HUES48 (cell line): ENCODE data around the gene TACR3.
A peak's percentile ranks its signal among the peaks of the same experiment; 100 is the strongest.
"Not testable (repeated sequence)": the region's sequence is repeated elsewhere in the genome, so short reads cannot be mapped to it uniquely, and the experiment has no call there.

ENCODE experiments used
- H3K27ac ChIP-seq: one replicate; pipeline ENCODE4 v1.7.0; 2013; ENCODE audit warnings: low read depth, low read length, inconsistent platforms
- H3K27me3 ChIP-seq: 2 replicates; pipeline ENCODE4 v1.6.1; 2013; ENCODE audit warnings: mild to moderate bottlenecking, low read length; ENCODE audit not compliant: control insufficient read depth, insufficient read depth
- H3K36me3 ChIP-seq: 2 replicates; pipeline ENCODE4 v1.6.1; 2013; ENCODE audit warnings: low read length; ENCODE audit not compliant: control insufficient read depth, insufficient read depth
- H3K4me1 ChIP-seq: 2 replicates; pipeline ENCODE4 v1.6.1; 2013; ENCODE audit warnings: mild to moderate bottlenecking, low read length; ENCODE audit not compliant: control insufficient read depth, insufficient read depth
- H3K4me3 ChIP-seq: 2 replicates; pipeline ENCODE4 v1.5.1; 2013; ENCODE audit warnings: mild to moderate bottlenecking, low read depth, low read length
- H3K9ac ChIP-seq: 2 replicates; pipeline ENCODE4 v1.6.1; 2013; ENCODE audit warnings: mild to moderate bottlenecking, low read depth, low read length, moderate library complexity
- H3K9me3 ChIP-seq: 2 replicates; pipeline ENCODE4 v1.6.1; 2013; ENCODE audit warnings: low read length; ENCODE audit not compliant: control insufficient read depth, insufficient read depth

The TACR3 gene, protein sequence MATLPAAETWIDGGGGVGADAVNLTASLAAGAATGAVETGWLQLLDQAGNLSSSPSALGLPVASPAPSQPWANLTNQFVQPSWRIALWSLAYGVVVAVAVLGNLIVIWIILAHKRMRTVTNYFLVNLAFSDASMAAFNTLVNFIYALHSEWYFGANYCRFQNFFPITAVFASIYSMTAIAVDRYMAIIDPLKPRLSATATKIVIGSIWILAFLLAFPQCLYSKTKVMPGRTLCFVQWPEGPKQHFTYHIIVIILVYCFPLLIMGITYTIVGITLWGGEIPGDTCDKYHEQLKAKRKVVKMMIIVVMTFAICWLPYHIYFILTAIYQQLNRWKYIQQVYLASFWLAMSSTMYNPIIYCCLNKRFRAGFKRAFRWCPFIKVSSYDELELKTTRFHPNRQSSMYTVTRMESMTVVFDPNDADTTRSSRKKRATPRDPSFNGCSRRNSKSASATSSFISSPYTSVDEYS

DNA sequence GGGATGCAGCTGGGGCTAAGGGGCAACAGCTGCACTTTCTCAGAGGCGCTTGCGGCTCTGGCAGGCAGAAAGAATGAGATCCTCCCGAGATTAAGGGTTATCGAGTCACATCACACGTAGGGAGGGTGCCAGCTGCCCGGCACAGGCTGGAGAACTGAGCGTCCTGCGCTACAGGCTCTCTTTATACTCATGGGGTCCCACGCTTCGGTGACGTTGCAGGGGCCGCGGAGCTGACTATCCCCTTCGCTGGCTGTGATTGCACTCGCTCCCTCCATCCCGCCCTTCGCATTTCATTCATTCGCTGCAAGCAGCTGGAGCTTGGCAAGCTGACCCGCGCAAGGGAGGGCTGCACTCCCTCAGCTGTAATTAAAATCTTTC lies at the start of gene TACR3:
TSS of gene TACR3 (minus strand) at position 156 of the 378 bp plus-strand sequence. CDS start 310 bp downstream, outside the sequence.
- H3K4me3 ChIP-seq = peak within 1 kb of the TSS; percentile 76
- no peak within 1 kb of the TSS for H3K27ac ChIP-seq
- H3K9ac ChIP-seq = peak within 1 kb of the TSS; percentile 52
- H3K4me1 ChIP-seq = 0 out of 2 replicates have a peak, but pooled peaks cover 3% of the 10 kb centered on the region
- H3K27me3 ChIP-seq = peaks cover 39% of the 10 kb centered on the region
- H3K36me3 ChIP-seq = no peaks in the 10 kb centered on the region
- no peaks in the 10 kb centered on the region for H3K9me3 ChIP-seq

DNA sequence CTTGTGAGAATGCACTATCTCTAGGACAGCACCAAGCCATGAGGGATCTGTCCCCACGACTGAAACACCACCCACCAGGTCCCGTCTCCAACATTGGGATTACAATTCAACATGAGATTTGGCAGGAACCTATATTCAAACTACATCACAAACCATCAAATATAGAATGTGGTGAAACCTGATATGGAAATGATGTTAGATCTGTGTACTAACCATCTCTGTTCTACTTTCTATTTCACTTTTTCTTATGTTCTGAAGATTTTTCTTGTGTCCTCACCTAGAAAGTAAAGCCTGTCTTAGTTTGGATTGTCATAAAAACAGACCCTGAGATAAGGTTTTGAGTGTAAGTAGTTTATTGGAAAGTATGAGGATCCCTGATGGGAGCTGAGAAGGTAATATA lies 37.8 kb upstream of the TACR3 start:
- Histone ChIP-seq H3K9ac (no peak overlapping the region), H3K4me3 (no peak overlapping the region), H3K27me3 (no peaks in the 10 kb centered on the region), H3K9me3 (no peaks in the 10 kb centered on the region), H3K36me3 (no peaks in the 10 kb centered on the region), H3K4me1 (no peaks in the 10 kb centered on the region), H3K27ac (no peak overlapping the region)

DNA sequence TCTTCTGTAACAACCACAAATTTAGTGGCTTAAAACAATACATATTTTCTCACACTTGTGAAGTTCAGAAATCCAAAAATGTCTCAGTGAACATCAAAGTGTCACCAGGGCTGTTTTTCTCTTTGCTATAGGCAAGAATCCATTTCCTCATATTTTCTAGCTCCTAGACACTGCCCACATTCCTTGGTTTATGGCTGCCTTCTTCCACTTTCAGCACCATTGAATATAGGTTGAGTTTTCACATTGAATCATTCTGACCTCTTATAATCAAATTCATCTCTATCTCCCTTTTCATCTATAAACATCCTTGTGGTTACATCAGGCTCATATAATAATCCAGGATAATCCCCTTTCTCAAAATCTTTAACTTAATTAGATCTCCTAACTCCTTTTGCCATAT lies 37.0 kb upstream of the TACR3 start:
- Histone ChIP-seq H3K9ac (no peak overlapping the region), H3K9me3 (no peaks in the 10 kb centered on the region), H3K4me3 (no peak overlapping the region), H3K27me3 (no peaks in the 10 kb centered on the region), H3K27ac (no peak overlapping the region), H3K4me1 (no peaks in the 10 kb centered on the region), H3K36me3 (no peaks in the 10 kb centered on the region)

DNA sequence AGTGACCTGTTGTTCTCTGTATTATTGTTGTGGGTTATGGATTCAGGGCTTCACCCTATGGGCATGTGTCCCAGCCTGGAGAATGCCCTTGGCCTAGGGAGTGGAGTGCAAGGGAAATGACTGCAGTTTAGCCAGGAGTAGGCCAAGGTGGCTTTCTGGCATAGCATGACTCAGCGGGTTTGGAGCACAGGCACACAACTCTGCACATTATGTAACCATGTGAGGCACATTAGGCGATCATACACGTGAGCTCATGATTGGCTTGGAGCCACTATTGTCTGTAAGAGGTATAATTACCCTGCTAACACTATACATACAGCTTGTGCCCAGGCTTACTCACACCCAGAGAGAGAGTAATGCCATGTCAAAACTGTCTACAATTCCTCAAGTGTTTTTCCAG lies 35.1 kb upstream of the TACR3 start:
- Histone ChIP-seq H3K4me1 (no peaks in the 10 kb centered on the region), H3K27ac (no peak overlapping the region), H3K9ac (no peak overlapping the region), H3K36me3 (no peaks in the 10 kb centered on the region), H3K4me3 (no peak overlapping the region), H3K9me3 (no peaks in the 10 kb centered on the region), H3K27me3 (no peaks in the 10 kb centered on the region)

DNA sequence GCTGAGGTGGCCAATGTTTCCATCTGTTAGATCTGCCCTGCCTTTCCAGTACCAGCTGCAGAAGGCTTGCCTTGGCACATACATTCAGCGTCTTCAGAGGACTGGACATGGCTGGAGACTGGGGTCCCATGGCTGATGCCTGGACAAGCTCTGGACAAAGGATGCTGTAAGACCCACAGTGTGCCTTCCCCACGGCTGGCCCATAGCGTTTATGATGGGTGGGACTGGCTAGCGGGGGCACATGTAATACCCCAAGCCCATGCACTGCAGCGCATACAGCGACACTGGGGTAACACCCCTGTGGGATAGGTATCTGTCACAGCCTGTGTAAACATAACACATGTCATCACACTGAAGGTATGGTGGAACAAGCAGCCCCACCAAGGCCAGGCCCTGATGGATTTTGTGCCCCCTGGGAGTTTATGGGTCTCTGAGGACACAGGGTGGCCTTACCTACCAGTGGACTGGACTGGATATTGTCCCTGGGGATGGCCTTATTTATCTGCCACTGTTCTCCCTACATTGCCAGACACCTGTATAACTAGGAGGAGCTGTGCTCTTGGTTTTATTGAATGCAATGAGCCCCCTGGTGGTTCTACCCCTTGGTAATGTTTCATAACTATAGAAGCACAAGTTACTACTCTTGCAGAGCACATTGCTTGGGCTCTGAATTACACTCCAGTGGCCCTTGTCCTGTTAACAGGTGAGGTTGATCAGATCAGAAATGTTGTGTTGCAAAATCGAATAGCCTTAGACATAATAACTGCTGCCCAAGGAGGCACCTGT lies 34.3 kb upstream of the TACR3 start:
- H3K9ac ChIP-seq = no peak overlapping the region
- H3K4me1 ChIP-seq = no peaks in the 10 kb centered on the region
- no peak overlapping the region for H3K27ac ChIP-seq
- no peaks in the 10 kb centered on the region for H3K9me3 ChIP-seq
- no peaks in the 10 kb centered on the region for H3K36me3 ChIP-seq
- H3K4me3 ChIP-seq = no peak overlapping the region
- H3K27me3 ChIP-seq = no peaks in the 10 kb centered on the region

DNA sequence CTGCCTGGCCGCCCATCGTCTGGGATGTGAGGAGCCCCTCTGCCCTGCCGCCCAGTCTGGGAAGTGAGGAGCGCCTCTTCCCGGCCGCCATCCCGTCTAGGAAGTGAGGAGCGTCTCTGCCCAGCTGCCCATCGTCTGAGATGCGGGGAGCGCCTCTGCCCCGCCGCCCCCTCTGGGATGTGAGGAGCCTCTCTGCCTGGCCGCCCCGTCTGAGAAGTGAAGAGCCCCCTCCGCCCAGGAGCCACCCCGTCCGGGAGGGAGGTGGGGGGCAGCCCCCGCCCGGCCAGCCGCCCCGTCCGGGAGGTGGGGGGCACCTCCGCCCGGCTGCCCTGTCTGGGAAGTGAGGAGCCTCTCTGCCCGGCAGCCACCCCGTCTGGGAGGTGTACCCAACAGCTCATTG lies 3.4 kb upstream of the TACR3 start:
- not testable (repeated sequence) for H3K27ac ChIP-seq, H3K4me3 ChIP-seq, H3K9me3 ChIP-seq, H3K4me1 ChIP-seq, H3K9ac ChIP-seq, H3K36me3 ChIP-seq
- H3K27me3 ChIP-seq = peaks cover 32% of the 10 kb centered on the region

DNA sequence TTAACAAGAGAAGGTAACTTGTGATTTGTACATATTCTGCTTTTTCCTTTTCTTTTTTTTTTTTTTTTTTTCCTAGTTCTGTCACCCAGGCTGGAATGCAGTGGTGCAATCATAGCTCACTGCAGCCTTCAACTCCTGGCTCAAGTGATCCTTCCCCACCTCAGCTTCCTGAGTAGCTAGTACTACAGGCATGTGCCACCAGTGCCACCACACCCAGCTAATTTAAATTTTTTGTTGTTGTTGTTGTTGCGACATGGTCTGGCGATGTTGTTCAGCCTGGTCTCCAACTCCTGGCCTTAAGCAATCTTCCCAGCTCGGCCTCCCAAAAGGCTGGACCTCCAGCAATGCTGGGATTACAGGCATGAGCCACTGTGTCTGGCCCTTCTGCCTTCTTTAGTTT lies 1.5 kb upstream of the TACR3 start:
- no peak overlapping the region for H3K4me3 ChIP-seq
- H3K9ac ChIP-seq = no peak overlapping the region
- H3K27me3 ChIP-seq = peaks cover 39% of the 10 kb centered on the region
- no peaks in the 10 kb centered on the region for H3K36me3 ChIP-seq
- H3K9me3 ChIP-seq = no peaks in the 10 kb centered on the region
- no peak overlapping the region for H3K27ac ChIP-seq
- H3K4me1 ChIP-seq = 0 out of 2 replicates have a peak, but pooled peaks cover 3% of the 10 kb centered on the region

DNA sequence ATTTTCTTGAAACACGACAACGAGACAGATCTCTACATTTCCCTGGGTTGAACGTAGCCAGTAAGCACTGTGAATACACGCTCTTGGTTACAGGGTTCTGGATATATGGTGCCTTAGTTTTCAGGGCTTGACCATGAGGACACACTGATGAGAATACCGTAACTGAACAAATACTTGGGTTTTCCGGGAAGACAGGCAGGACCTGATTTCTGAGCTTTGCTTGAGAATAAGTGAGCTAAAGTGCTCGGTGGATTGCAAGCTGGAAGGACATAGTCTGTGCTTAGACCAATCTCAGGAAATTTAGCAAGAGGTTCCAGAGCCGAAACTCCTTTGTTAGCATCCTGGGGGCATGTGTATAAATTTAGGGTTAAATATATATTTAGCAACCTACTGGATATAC lies 876 bp upstream of the TACR3 start:
- Histone ChIP-seq H3K4me3 (peak overlapping the region; percentile 76), H3K27me3 (peaks cover 39% of the 10 kb centered on the region), H3K36me3 (no peaks in the 10 kb centered on the region), H3K27ac (no peak overlapping the region), H3K9ac (no peak overlapping the region), H3K9me3 (no peaks in the 10 kb centered on the region), H3K4me1 (0 out of 2 replicates have a peak, but pooled peaks cover 3% of the 10 kb centered on the region)

DNA sequence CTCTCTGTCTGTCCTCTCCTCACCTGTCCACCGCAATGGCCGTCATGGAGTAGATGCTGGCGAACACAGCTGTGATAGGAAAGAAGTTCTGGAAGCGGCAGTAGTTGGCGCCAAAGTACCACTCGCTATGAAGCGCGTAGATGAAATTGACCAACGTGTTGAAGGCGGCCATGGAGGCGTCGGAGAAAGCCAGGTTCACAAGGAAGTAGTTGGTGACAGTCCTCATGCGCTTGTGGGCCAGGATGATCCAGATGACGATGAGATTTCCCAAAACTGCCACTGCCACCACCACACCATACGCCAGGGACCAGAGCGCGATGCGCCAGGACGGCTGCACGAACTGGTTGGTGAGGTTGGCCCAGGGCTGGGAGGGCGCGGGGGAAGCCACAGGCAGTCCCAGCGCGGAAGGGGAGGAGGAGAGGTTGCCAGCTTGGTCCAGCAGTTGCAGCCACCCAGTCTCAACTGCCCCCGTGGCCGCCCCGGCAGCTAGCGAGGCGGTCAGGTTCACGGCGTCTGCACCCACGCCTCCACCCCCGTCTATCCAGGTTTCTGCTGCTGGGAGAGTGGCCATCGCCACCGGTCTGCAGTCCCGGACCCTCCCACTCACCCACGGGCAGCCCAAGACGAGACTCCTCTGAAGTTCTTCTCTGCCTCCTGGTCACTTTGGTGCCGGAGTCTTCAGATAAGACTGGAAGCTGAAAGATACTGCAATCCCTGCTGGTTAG lies 518 bp downstream of the TACR3 start:
- H3K4me3 ChIP-seq = peak overlapping the region; percentile 76
- H3K9ac ChIP-seq = peak overlapping the region; percentile 52
- no peaks in the 10 kb centered on the region for H3K9me3 ChIP-seq
- H3K27me3 ChIP-seq = peaks cover 39% of the 10 kb centered on the region
- H3K27ac ChIP-seq = no peak overlapping the region
- no peaks in the 10 kb centered on the region for H3K36me3 ChIP-seq
- 0 out of 2 replicates have a peak, but pooled peaks cover 3% of the 10 kb centered on the region for H3K4me1 ChIP-seq

DNA sequence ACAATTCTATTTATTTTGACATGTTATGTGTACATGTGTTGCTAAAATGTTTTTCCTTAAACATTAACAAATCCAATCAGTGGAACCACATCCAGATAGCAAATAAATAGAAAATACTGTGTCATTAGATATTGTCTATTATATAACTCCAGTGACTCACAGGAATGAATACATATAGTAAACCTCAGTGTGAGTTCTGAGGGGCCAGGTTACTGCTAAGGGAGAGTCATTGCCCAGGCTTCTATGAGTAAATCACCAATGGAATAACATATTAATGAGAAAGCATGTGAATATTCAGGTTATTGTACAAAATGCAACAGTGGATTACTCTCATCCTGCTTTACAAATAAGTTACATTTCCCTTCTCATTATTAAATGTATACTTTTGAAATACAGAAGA lies 27.2 kb downstream of the TACR3 start:
- H3K27ac ChIP-seq = no peak overlapping the region
- peaks cover 6% of the 10 kb centered on the region; the same call in 1 of the 2 replicates for H3K9me3 ChIP-seq
- H3K36me3 ChIP-seq = no peaks in the 10 kb centered on the region
- no peak overlapping the region for H3K4me3 ChIP-seq
- H3K4me1 ChIP-seq = no peaks in the 10 kb centered on the region
- H3K27me3 ChIP-seq = no peaks in the 10 kb centered on the region
- no peak overlapping the region for H3K9ac ChIP-seq
